Lung microvascular endothelial cell (primary cell): ENCODE results near the gene ZNF775. TPM values are rescaled to one million over a fixed set of nuclear protein-coding genes. Genes with fewer than 3 reads are reported as not detected.

ENCODE experiments used
- DNase-seq, 2 donors: peaks; one replicate each; pipeline versions ENCODE4 v3.0.0 to v3.0.0-alpha.2; 2010; ENCODE audit warnings: low read depth in 2 of 2
- total RNA-seq: library from RNA; depleted of rRNA; stranded (reverse); fragments of >200 nt; gene quantifications from 2 replicates; pipeline ENCODE4 v1.2.1, GENCODE V29; 2014

ZNF775 gene
- total RNA-seq, 1 donor from 2014 or later = 5.4 TPM

- DNase-seq = no peak
Observed at GRCh38 chr7:150345012-150345411, 34.1 kb upstream of the ZNF775 start.

GRCh38 chr7:150346922-150347321, 32.2 kb upstream of the ZNF775 start:
- no peak for DNase-seq

- DNase-seq = no peak
Observed at GRCh38 chr7:150351587-150352194, 27.4 kb upstream of the ZNF775 start.

- DNase-seq = no peak
Observed at GRCh38 chr7:150355666-150356059, 23.5 kb upstream of the ZNF775 start.

GRCh38 chr7:150356265-150356897, 22.7 kb upstream of the ZNF775 start:
- DNase-seq = peak; percentile 50 to 63

- DNase-seq = no peak
Observed at GRCh38 chr7:150357270-150357669, 21.9 kb upstream of the ZNF775 start.

- no peak for DNase-seq
Observed at GRCh38 chr7:150357771-150358427, 21.2 kb upstream of the ZNF775 start.

GRCh38 chr7:150358433-150358832, 20.7 kb upstream of the ZNF775 start:
- no peak for DNase-seq

GRCh38 chr7:150358988-150359621, 20.0 kb upstream of the ZNF775 start:
- no peak for DNase-seq

- no peak for DNase-seq
Observed at GRCh38 chr7:150359622-150360362, 19.3 kb upstream of the ZNF775 start.

- no peak for DNase-seq
Observed at GRCh38 chr7:150360363-150361058, 18.6 kb upstream of the ZNF775 start.

- no peak for DNase-seq
Observed at GRCh38 chr7:150361402-150361801, 17.7 kb upstream of the ZNF775 start.

GRCh38 chr7:150361807-150362621, 17.1 kb upstream of the ZNF775 start:
- no peak for DNase-seq

- no peak for DNase-seq
Observed at GRCh38 chr7:150363370-150363769, 15.8 kb upstream of the ZNF775 start.

- peak in 1 of 2 donors; percentile 68 for DNase-seq
Observed at GRCh38 chr7:150363872-150364271, 15.3 kb upstream of the ZNF775 start.

- DNase-seq = no peak
Observed at GRCh38 chr7:150365194-150365593, 13.9 kb upstream of the ZNF775 start.

GRCh38 chr7:150365673-150366398, 13.3 kb upstream of the ZNF775 start:
- no peak for DNase-seq

- DNase-seq = no peak
Observed at GRCh38 chr7:150367677-150368095, 11.4 kb upstream of the ZNF775 start.

GRCh38 chr7:150368096-150368883, 10.8 kb upstream of the ZNF775 start, which contains the start of gene REPIN1:
TSS of gene REPIN1 (plus strand) at chr7:150368822. CDS start at chr7:150369712, 890 bp downstream.
- peak; percentile 88 to 95 for DNase-seq
